Bronchial epithelial cell (primary cell): ENCODE measurements around the gene MSANTD3. TPM values are rescaled to one million over a fixed set of nuclear protein-coding genes. Genes with fewer than 3 reads are reported as not detected.

Source experiments
- DNase-seq: peaks from one replicate; pipeline ENCODE4 v3.0.0-alpha.2; 2010; ENCODE audit warnings: low read depth
- FAIRE-seq: peaks from 2 replicates; lab custom pipeline; 2011; peaks lifted over from hg19 to GRCh38; lab: Jason Lieb, UNC
- H3K27me3 ChIP-seq: 2 replicates; pipeline ENCODE4 v1.5.1; 2011; ENCODE audit warnings: low read length; ENCODE audit not compliant: control insufficient read depth, insufficient read depth
- H3K36me3 ChIP-seq: 2 replicates; pipeline ENCODE4 v1.5.1; 2011; ENCODE audit warnings: low read length; ENCODE audit not compliant: control insufficient read depth, insufficient read depth
- H3K4me3 ChIP-seq: 2 replicates; pipeline ENCODE4 v1.5.1; 2011; ENCODE audit warnings: mild to moderate bottlenecking, low read depth, low read length, control low read depth
- CTCF ChIP-seq: IDR thresholded peaks from 2 replicates; pipeline ENCODE4 v1.5.1; 2011; ENCODE audit warnings: mild to moderate bottlenecking, moderate library complexity, low read length, control low read depth, inconsistent platforms; ENCODE audit not compliant: insufficient read depth, severe bottlenecking
- total RNA-seq: library from RNA; depleted of rRNA; stranded (reverse); fragments of >200 nt; gene quantifications from 2 replicates; pipeline ENCODE4 v1.2.1, GENCODE V29; 2014

The MSANTD3 gene
- total RNA-seq, 1 donor from 2014 or later = 37.1 TPM

DNA sequence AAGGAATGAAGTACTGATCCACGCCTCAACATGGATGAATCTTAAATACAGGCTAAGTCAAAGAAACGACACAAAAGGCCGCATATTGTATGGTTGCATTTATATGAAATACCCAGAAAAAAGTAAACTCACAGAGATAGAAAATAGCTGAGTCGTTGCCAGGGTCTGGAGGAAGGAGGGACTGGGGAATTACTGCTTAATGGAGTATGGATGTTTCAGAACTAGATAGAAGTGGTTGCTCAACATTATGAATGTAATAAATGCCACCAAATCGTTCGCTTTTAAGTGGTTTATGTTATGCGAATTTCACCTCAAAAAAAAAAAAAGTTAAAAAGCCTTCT, 784 bp upstream of the MSANTD3 start:
- Histone ChIP-seq H3K4me3 (peak overlapping the region; percentile 71), H3K27me3 (no peaks in the 10 kb centered on the region), H3K36me3 (no peaks in the 10 kb centered on the region)
- no peak for TF ChIP-seq CTCF
- FAIRE-seq (no peak), DNase-seq (no peak)

DNA sequence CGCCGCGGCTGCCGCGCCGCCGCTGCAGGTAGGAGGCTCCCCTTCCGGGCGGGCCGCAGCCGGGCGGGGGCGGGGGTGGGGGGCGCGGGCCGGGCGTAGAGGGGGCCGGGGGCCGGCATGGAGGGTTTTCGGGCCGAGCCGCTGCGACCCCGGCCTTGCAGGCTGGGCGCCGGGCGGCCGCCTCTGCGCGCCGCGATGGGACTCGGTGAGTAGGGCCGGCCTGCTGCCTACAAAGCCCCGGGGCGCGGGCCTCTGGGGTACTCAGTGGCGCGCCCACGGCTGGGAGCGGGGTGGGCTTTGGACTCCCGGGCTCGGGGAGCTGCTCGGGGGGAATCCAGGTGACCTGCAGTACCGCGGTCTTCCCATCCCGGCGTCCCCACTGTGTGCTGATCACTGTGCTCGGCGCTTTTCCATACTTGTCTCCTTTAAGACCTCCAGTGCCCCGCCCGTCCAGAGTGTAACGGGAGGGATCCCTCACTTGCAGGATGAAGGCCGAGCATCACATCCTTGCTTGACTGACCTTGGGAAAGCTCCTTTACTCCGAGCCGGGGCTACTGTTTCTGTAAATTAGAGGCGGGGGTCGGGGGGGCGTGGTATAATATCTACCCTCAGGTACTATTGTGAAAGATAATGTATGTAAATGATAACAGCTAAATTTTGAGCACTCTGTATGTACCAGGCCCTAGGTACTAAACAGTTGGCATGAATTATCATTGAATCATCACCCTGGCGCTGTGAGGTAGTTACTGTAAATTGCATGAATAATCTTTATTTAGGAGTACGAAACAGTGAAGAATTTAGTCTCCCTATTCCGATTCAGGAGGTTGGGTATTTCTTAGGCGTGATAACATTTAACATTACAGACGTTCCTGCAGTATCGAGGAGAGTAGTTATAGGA, 672 bp downstream of the MSANTD3 start:
- FAIRE-seq (no peak), DNase-seq (peak; percentile 80)
- Histone ChIP-seq H3K4me3 (peak overlapping the region; percentile 71), H3K36me3 (no peaks in the 10 kb centered on the region), H3K27me3 (no peaks in the 10 kb centered on the region)
- TF ChIP-seq CTCF = no peak

- H3K27me3 ChIP-seq = no peaks in the 10 kb centered on the region
- H3K4me3 ChIP-seq = no peak overlapping the region
- H3K36me3 ChIP-seq = no peaks in the 10 kb centered on the region
- no peak for TF ChIP-seq CTCF
- DNase-seq = peak; percentile 100
- no peak for FAIRE-seq
Observed at GRCh38 chr9:100428871-100429654, 2.1 kb downstream of the MSANTD3 start.

GRCh38 chr9:100430286-100430940, 3.5 kb downstream of the MSANTD3 start:
- DNase-seq = no peak
- H3K27me3 ChIP-seq = no peaks in the 10 kb centered on the region
- FAIRE-seq = no peak
- no peaks in the 10 kb centered on the region for H3K36me3 ChIP-seq
- TF ChIP-seq CTCF = no peak
- H3K4me3 ChIP-seq = no peak overlapping the region

GRCh38 chr9:100431886-100432285, 4.9 kb downstream of the MSANTD3 start:
- no peaks in the 10 kb centered on the region for H3K27me3 ChIP-seq
- H3K4me3 ChIP-seq = no peak overlapping the region
- no peak for FAIRE-seq
- TF ChIP-seq CTCF = no peak
- DNase-seq = no peak
- peaks cover 1% of the 10 kb centered on the region for H3K36me3 ChIP-seq
